ENCODE measurements around the gene HIVEP2.
"Not testable (repeated sequence)": the region's sequence is repeated elsewhere in the genome, so short reads cannot be mapped to it uniquely, and the experiment has no call there.

HIVEP2 gene
- total RNA-seq = 249 to 364 (median 285) reads per million in 3 donors

GRCh38 chr6:142945049-142945445 is at the start of gene HIVEP2:
Gene HIVEP2 (minus strand): TSS chr6:142945176. CDS start chr6:142774738, 170,438 bp downstream.
- peaks cover 14% of the 10 kb centered on the region for H3K4me1 ChIP-seq (ENCODE audit: control insufficient read depth, insufficient read depth, low read length, poor library complexity, severe bottlenecking)
- H3K27ac ChIP-seq (ENCODE audit: insufficient read depth, low read length, poor library complexity, severe bottlenecking) = peak within 1 kb of the TSS; percentile 100
- DNase-seq = peak; percentile 83 to 87 (median 83)
- no peaks in the 10 kb centered on the region for H3K27me3 ChIP-seq (replicated peaks; ENCODE audit: control insufficient read depth, insufficient read depth, low read length, poor library complexity, severe bottlenecking)
- H3K9me3 ChIP-seq (ENCODE audit: control insufficient read depth, low read length) = no peaks in the 10 kb centered on the region
- peak within 1 kb of the TSS; percentile 89 for H3K4me3 ChIP-seq (ENCODE audit: insufficient read depth, low read depth, low read length, poor library complexity, severe bottlenecking)
- H3K36me3 ChIP-seq (ENCODE audit: control insufficient read depth, insufficient read depth, low read length) = no peaks in the 10 kb centered on the region

GRCh38 chr6:142993977-142994376 is 49.0 kb upstream of the HIVEP2 start:
- H3K27me3 ChIP-seq (replicated peaks; ENCODE audit: control insufficient read depth, insufficient read depth, low read length, poor library complexity, severe bottlenecking) = no peaks in the 10 kb centered on the region
- DNase-seq = no peak
- no peaks in the 10 kb centered on the region for H3K4me1 ChIP-seq (ENCODE audit: control insufficient read depth, insufficient read depth, low read length, poor library complexity, severe bottlenecking)

DNA sequence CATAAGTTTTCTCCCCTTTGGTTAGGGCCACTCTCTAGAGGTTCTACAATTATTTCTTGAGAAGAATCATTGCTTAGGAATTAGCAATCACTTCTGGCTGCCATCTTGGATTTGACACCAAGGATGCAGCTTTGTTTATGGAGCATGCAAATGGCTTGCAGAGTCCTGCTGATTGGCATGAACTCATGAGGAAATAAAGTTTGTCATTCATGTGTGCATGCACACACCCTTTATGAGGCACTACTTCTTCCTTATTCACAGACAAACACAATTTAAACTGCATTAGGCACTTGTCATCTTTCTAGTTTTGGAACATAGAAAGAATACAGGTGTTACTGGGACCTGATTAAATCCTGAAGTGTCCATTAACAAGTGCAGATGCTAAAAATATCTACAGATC is 42.5 kb upstream of the HIVEP2 start:
- DNase-seq = no peak
- Histone ChIP-seq H3K27me3 (replicated peaks; ENCODE audit: control insufficient read depth, insufficient read depth, low read length, poor library complexity, severe bottlenecking) (no peaks in the 10 kb centered on the region), H3K4me1 (ENCODE audit: control insufficient read depth, insufficient read depth, low read length, poor library complexity, severe bottlenecking) (no peaks in the 10 kb centered on the region), H3K4me3 (ENCODE audit: insufficient read depth, low read depth, low read length, poor library complexity, severe bottlenecking) (no peak overlapping the region), H3K36me3 (ENCODE audit: control insufficient read depth, insufficient read depth, low read length) (no peaks in the 10 kb centered on the region), H3K9me3 (ENCODE audit: control insufficient read depth, low read length) (no peaks in the 10 kb centered on the region), H3K27ac (ENCODE audit: insufficient read depth, low read length, poor library complexity, severe bottlenecking) (no peak overlapping the region)

More at GRCh38 chr6:142993977-142994376, 49.0 kb upstream of the HIVEP2 start:
- Histone ChIP-seq H3K27ac (ENCODE audit: insufficient read depth, low read length, poor library complexity, severe bottlenecking) (no peak overlapping the region), H3K4me3 (ENCODE audit: insufficient read depth, low read depth, low read length, poor library complexity, severe bottlenecking) (no peak overlapping the region), H3K36me3 (ENCODE audit: control insufficient read depth, insufficient read depth, low read length) (no peaks in the 10 kb centered on the region), H3K9me3 (ENCODE audit: control insufficient read depth, low read length) (no peaks in the 10 kb centered on the region)

DNA sequence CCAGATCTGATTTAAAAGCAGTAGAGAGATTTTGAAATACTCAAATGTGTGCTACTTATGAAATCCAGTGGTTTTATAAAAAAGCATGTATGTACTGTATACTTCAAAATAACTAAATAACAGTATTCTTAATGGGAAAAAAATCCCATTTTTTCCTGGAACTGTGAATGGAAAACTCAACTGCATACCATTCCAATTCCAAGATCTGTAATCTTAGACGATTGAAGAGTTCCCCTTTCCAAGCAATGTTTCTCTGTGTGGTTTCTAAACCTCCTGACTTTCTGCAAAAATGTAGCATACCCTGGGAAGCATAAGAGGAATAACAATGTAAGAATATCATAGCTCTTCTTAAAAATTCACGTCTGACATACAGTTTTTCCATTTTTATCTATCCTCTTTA is 40.3 kb upstream of the HIVEP2 start:
- H3K9me3 ChIP-seq (ENCODE audit: control insufficient read depth, low read length) = no peaks in the 10 kb centered on the region
- no peaks in the 10 kb centered on the region for H3K4me1 ChIP-seq (ENCODE audit: control insufficient read depth, insufficient read depth, low read length, poor library complexity, severe bottlenecking)
- no peaks in the 10 kb centered on the region for H3K36me3 ChIP-seq (ENCODE audit: control insufficient read depth, insufficient read depth, low read length)
- H3K27me3 ChIP-seq (replicated peaks; ENCODE audit: control insufficient read depth, insufficient read depth, low read length, poor library complexity, severe bottlenecking) = no peaks in the 10 kb centered on the region
- no peak overlapping the region for H3K27ac ChIP-seq (ENCODE audit: insufficient read depth, low read length, poor library complexity, severe bottlenecking)
- DNase-seq = no peak
- no peak overlapping the region for H3K4me3 ChIP-seq (ENCODE audit: insufficient read depth, low read depth, low read length, poor library complexity, severe bottlenecking)

GRCh38 chr6:142984386-142984785 is 39.4 kb upstream of the HIVEP2 start:
- no peak overlapping the region for H3K4me3 ChIP-seq (ENCODE audit: insufficient read depth, low read depth, low read length, poor library complexity, severe bottlenecking)
- H3K27ac ChIP-seq (ENCODE audit: insufficient read depth, low read length, poor library complexity, severe bottlenecking) = no peak overlapping the region
- H3K4me1 ChIP-seq (ENCODE audit: control insufficient read depth, insufficient read depth, low read length, poor library complexity, severe bottlenecking) = no peaks in the 10 kb centered on the region
- no peaks in the 10 kb centered on the region for H3K36me3 ChIP-seq (ENCODE audit: control insufficient read depth, insufficient read depth, low read length)
- no peaks in the 10 kb centered on the region for H3K9me3 ChIP-seq (ENCODE audit: control insufficient read depth, low read length)
- no peak for DNase-seq
- no peaks in the 10 kb centered on the region for H3K27me3 ChIP-seq (replicated peaks; ENCODE audit: control insufficient read depth, insufficient read depth, low read length, poor library complexity, severe bottlenecking)

DNA sequence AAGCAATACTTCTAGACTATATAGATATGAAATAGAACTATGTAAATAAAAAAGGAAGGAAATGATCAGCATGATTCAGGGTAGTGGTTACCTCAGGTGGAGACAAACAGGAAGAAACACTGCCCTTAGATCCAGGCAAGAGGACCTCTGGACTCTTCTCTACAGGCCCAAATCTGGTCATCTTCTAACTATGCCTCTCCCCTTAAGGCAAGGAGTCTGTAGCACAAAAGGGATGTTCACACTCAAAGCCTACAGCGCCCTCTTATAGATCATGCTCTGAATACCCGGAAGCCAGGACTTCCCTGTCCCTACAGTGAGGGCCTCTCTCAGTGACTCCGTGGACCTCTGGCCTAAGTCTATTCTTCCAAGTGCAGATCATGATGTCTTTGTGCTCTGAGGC is 30.4 kb upstream of the HIVEP2 start:
- Histone ChIP-seq H3K4me1 (ENCODE audit: control insufficient read depth, insufficient read depth, low read length, poor library complexity, severe bottlenecking) (no peaks in the 10 kb centered on the region), H3K4me3 (ENCODE audit: insufficient read depth, low read depth, low read length, poor library complexity, severe bottlenecking) (no peak overlapping the region), H3K9me3 (ENCODE audit: control insufficient read depth, low read length) (no peaks in the 10 kb centered on the region), H3K27ac (ENCODE audit: insufficient read depth, low read length, poor library complexity, severe bottlenecking) (no peak overlapping the region), H3K27me3 (replicated peaks; ENCODE audit: control insufficient read depth, insufficient read depth, low read length, poor library complexity, severe bottlenecking) (no peaks in the 10 kb centered on the region), H3K36me3 (ENCODE audit: control insufficient read depth, insufficient read depth, low read length) (no peaks in the 10 kb centered on the region)
- DNase-seq = no peak

GRCh38 chr6:142970941-142971340 is 26.0 kb upstream of the HIVEP2 start:
- not testable (repeated sequence) for H3K27me3 ChIP-seq (replicated peaks; ENCODE audit: control insufficient read depth, insufficient read depth, low read length, poor library complexity, severe bottlenecking); H3K27ac ChIP-seq (ENCODE audit: insufficient read depth, low read length, poor library complexity, severe bottlenecking); DNase-seq; H3K9me3 ChIP-seq (ENCODE audit: control insufficient read depth, low read length); H3K4me1 ChIP-seq (ENCODE audit: control insufficient read depth, insufficient read depth, low read length, poor library complexity, severe bottlenecking); H3K4me3 ChIP-seq (ENCODE audit: insufficient read depth, low read depth, low read length, poor library complexity, severe bottlenecking); H3K36me3 ChIP-seq (ENCODE audit: control insufficient read depth, insufficient read depth, low read length)

DNA sequence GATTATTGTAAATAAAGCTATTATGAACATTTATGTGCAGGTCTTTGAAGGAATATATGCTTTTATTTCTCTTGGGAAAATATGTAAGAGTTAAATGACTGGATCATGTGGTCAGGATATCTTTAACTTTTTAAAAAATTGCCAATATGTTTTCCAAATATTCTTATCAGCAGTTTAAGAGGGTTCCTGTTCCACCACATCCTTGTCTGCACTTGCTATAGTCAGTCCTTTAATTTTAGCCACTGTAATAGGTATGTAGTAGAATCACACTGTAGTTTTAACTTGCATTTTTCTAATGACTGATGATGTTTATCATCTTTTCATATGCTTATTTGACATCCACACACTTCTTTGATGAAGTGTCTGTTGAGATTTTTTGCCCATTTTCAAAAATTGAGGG is 23.6 kb upstream of the HIVEP2 start:
- no peaks in the 10 kb centered on the region for H3K36me3 ChIP-seq (ENCODE audit: control insufficient read depth, insufficient read depth, low read length)

GRCh38 chr6:142966294-142966693 is 21.3 kb upstream of the HIVEP2 start:
- H3K27ac ChIP-seq (ENCODE audit: insufficient read depth, low read length, poor library complexity, severe bottlenecking) = no peak overlapping the region
- no peak for DNase-seq
- no peaks in the 10 kb centered on the region for H3K9me3 ChIP-seq (ENCODE audit: control insufficient read depth, low read length)
- H3K36me3 ChIP-seq (ENCODE audit: control insufficient read depth, insufficient read depth, low read length) = no peaks in the 10 kb centered on the region
- no peaks in the 10 kb centered on the region for H3K4me1 ChIP-seq (ENCODE audit: control insufficient read depth, insufficient read depth, low read length, poor library complexity, severe bottlenecking)
- no peaks in the 10 kb centered on the region for H3K27me3 ChIP-seq (replicated peaks; ENCODE audit: control insufficient read depth, insufficient read depth, low read length, poor library complexity, severe bottlenecking)
- no peak overlapping the region for H3K4me3 ChIP-seq (ENCODE audit: insufficient read depth, low read depth, low read length, poor library complexity, severe bottlenecking)

More for the DNA sequence above, 23.6 kb upstream of the HIVEP2 start:
- DNase-seq = no peak
- no peaks in the 10 kb centered on the region for H3K27me3 ChIP-seq (replicated peaks; ENCODE audit: control insufficient read depth, insufficient read depth, low read length, poor library complexity, severe bottlenecking)
- no peak overlapping the region for H3K4me3 ChIP-seq (ENCODE audit: insufficient read depth, low read depth, low read length, poor library complexity, severe bottlenecking)
- H3K4me1 ChIP-seq (ENCODE audit: control insufficient read depth, insufficient read depth, low read length, poor library complexity, severe bottlenecking) = no peaks in the 10 kb centered on the region
- H3K27ac ChIP-seq (ENCODE audit: insufficient read depth, low read length, poor library complexity, severe bottlenecking) = no peak overlapping the region
- H3K9me3 ChIP-seq (ENCODE audit: control insufficient read depth, low read length) = no peaks in the 10 kb centered on the region

GRCh38 chr6:142965164-142965563 is 20.2 kb upstream of the HIVEP2 start:
- Histone ChIP-seq H3K27ac (ENCODE audit: insufficient read depth, low read length, poor library complexity, severe bottlenecking) (no peak overlapping the region), H3K9me3 (ENCODE audit: control insufficient read depth, low read length) (no peaks in the 10 kb centered on the region), H3K4me1 (ENCODE audit: control insufficient read depth, insufficient read depth, low read length, poor library complexity, severe bottlenecking) (no peaks in the 10 kb centered on the region), H3K36me3 (ENCODE audit: control insufficient read depth, insufficient read depth, low read length) (no peaks in the 10 kb centered on the region), H3K4me3 (ENCODE audit: insufficient read depth, low read depth, low read length, poor library complexity, severe bottlenecking) (no peak overlapping the region), H3K27me3 (replicated peaks; ENCODE audit: control insufficient read depth, insufficient read depth, low read length, poor library complexity, severe bottlenecking) (no peaks in the 10 kb centered on the region)
- DNase-seq = no peak

DNA sequence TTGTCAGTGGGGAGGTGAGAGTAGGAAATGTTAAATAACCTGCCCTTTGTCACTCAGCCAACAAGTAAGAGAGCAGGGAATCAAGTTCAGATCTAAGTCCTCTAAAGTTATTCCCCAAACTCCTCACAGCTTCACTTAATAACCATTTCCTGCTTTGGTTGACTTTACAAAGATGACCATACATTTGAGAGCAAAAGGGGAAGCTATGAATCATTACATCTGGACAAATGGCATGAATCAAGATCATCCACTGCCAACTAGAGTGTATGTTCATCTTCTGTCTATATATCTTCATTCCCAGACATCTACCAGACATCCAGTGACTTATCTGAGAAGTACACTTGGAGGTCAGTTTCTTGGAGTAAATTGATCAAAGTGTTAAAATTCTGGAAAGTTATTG is 15.1 kb upstream of the HIVEP2 start:
- Histone ChIP-seq H3K4me1 (ENCODE audit: control insufficient read depth, insufficient read depth, low read length, poor library complexity, severe bottlenecking) (no peaks in the 10 kb centered on the region), H3K4me3 (ENCODE audit: insufficient read depth, low read depth, low read length, poor library complexity, severe bottlenecking) (no peak overlapping the region), H3K27ac (ENCODE audit: insufficient read depth, low read length, poor library complexity, severe bottlenecking) (no peak overlapping the region), H3K9me3 (ENCODE audit: control insufficient read depth, low read length) (no peaks in the 10 kb centered on the region), H3K36me3 (ENCODE audit: control insufficient read depth, insufficient read depth, low read length) (no peaks in the 10 kb centered on the region), H3K27me3 (replicated peaks; ENCODE audit: control insufficient read depth, insufficient read depth, low read length, poor library complexity, severe bottlenecking) (no peaks in the 10 kb centered on the region)
- DNase-seq = no peak

All from effector memory CD4-positive, alpha-beta T cell (primary cell).